GM19372 (cell line): Measurements from ENCODE around the gene RAB4B.
A peak's percentile ranks its signal among the peaks of the same experiment; 100 is the strongest.
"Not testable (repeated sequence)": the region's sequence is repeated elsewhere in the genome, so short reads cannot be mapped to it uniquely, and the experiment has no call there.

Experiments
- ATAC-seq: cut with Tn5 transposase; IDR thresholded peaks from one replicate; pipeline ENCODE4 v1.9.1; 2021; ENCODE audit warnings: mild to moderate bottlenecking, low read depth, moderate library complexity; ENCODE audit not compliant: unreplicated experiment

Gene RAB4B

DNA sequence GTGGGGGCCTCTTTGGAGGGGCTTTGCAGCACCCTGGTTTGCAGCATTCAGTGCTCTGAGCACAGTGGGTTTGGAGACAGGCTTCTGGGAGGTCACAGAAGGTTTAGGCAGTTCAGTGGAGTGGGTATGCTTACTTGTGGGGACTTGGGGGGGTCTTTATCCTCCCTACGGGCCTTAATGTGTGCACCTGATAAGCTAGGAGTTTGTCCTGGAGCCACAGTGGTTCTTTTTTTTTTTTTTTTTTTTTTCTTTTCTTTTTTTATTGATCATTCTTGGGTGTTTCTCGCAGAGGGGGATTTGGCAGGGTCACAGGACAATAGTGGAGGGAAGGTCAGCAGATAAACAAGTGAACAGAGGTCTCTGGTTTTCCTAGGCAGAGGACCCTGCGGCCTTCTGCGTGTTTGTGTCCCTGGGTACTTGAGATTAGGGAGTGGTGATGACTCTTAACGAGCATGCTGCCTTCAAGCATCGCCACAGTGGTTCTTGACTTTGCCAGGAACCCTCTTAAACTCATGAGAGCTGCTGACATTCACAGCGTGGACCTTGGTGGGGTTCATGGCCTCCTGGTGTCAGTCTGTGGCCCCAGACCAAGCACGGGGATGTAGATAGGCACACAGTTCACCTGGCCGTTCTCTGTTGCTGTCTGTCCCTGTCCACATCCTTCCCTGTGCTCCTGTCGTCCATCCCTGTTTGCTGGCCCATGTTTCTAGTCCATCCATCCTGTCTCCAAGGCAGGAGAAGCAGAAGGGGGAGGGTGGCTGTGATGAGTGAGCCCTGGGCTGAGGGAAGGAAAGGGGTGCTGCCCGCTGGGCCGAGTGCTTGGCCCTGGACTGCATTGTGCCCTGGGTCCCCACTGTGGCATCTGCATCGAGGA, 23.6 kb downstream of the RAB4B start:
- no peak for ATAC-seq

GRCh38 chr19:40802300-40803169, 24.5 kb downstream of the RAB4B start:
- no peak for ATAC-seq

DNA sequence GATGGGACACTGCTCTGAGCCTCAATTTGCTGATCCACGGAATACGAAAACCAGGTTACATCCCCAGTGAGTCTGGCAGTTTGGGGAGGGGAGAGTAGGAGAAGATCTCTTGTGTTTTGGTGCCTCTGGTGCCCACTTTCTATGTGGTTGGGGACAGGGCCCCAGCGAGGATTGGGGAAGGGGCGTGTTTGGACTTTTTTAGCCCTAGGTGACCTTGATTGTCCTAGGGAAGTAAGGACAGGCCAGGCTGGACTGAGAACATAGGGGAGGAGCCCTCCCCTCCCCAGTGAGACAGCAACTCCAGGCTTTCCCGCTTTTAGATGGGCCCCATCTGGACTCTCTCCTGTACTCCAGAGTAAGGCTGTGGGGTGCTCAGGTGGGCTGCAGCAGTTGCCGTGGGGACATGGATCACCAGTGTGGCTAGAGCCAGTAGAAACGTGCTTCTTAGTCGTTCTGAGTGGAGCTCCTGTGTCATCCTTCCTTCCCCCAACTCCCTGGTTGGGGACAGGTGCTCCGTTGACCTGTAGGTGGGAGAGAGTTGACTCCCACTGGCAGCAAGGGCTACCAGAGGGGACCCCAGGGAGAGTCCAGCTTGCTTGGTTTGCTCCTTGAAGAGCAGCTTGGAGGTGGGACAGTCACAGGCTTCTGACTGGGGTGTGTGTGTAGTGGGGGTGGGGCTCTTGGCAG, 25.3 kb downstream of the RAB4B start:
- no peak for ATAC-seq

DNA sequence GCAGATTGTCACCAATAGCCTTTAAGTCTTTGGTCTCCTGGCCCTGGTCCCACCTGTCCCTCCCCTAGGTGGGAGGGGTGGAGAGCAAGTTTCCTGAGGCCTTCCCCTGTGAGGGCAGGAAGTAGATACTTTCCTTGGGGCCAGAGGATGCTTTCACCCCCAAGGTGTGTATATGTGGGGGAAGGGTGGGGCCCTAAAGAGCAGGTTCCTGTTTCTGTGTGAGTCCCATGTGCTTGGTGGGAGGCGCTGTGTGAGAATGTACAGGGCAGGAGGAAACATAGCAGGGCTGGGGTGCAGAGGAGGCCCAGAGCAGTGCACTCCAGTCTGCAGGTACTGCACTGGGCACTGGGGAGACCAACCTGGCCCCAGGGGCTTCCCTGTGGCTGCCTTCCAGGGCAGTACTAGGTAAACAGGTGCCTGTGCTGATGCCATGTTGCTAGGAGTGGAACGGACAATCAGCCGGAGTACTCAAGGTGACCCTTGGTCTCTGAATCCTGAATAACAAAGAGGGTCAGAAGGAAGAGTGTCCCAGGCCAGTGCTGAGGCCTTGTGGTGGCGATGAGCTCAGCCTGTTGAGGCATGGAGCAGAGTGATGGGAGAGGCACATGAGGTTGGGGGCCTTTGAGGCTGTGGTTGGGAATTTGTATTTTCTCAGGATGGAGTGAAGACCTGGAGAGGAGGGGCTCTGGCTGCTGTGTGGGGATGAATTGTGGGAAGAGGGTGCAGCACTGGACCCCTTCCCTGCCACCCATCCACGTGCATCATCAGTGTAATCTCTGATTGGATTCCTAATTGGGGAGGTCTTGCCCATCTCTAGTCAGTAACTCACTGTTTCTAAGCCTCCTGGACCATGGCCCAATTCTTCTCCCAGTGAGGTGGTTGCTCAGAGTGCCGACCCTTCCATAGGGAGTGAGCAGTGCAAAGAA, 26.1 kb downstream of the RAB4B start:
- ATAC-seq: no peak

DNA sequence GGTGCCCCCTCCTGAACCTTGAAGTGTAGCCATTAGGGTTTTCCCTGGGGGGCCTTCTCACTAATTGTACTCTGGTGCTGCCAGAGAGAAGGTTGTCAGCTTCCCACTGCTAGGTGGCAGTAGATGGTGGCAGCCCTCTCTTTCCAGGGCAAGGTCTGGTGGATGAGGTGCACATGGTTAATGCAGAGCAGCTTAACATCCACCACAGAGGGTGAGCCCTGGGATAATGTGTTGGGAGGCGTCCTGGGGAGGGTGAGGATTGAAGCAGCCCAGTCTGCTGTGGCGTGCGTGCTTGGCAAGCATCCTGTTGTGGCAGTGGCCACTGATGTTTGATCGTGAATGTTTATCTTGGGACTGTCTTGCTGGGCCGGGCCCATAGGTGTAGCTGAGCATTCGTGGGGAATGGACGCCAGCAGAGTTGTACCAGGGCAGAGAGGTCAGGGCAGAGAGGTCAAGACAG, 26.8 kb downstream of the RAB4B start:
- ATAC-seq: no peak

- no peak for ATAC-seq
Measured at GRCh38 chr19:40805258-40805868, 27.3 kb downstream of the RAB4B start.

DNA sequence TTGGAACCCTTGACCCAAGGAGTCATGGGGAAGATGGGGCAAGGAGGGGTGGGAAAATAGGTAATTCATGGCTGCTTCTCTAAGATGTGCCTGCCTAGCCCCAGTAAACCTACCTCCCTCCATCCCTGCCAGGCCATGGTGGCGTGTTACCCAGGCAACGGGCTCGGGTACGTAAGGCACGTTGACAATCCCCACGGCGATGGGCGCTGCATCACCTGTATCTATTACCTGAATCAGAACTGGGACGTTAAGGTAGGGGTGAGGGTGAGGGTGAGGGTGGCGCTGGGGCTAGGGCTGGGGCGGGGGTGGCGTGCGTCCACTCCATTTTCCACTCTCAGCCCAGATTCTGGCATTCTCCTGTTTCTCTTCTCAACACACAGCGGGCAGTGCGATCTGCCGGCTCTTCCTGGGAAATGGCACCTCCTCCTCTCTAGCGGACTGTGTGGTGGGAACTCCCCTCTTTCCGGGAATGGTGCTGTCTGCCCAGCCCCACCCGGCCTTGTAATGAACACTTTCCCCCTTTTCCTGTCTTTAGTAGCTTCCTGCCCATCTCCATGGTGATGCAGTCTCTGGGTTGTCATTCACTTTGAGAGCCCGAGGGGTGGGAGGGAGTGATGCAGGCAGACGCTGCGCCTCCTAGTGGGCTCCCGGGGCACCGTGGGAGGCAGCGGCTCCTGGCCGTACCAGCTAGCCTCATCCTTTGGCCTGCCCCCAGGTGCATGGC, 28.5 kb downstream of the RAB4B start:
- no peak for ATAC-seq

GRCh38 chr19:40807147-40808020, 29.3 kb downstream of the RAB4B start:
- no peak for ATAC-seq

DNA sequence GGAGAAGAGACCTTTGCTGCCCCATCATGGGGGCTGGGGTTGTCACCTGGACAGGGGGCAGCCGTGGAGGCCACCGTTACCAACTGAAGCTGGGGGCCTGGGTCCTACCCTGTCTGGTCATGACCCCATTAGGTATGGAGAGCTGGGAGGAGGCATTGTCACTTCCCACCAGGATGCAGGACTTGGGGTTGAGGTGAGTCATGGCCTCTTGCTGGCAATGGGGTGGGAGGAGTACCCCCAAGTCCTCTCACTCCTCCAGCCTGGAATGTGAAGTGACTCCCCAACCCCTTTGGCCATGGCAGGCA, 29.9 kb downstream of the RAB4B start:
- no peak for ATAC-seq

GRCh38 chr19:40808497-40808896, 30.4 kb downstream of the RAB4B start:
- ATAC-seq: no peak

- ATAC-seq: no peak
Measured at GRCh38 chr19:40809358-40810086, 31.5 kb downstream of the RAB4B start.

DNA sequence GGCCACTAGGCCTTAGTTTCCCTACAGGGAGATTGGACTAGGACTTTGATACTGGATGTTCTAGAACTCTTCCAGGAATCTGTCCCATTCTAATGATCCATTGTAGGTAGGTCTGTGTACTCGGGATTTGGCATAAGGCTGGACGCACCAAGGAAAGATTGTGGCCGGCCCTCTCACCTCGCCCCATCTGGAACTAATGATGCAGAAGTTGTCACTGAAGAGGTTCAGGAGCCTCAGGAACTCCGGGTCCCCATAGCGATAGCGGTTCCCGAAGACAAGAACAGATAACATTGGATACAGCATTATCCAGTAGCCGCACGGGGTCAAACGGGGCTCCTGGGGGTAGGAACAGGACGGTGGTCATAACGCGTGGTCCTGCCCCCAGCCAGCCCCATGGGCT, 32.1 kb downstream of the RAB4B start:
- no peak for ATAC-seq

GRCh38 chr19:40810649-40811408, 32.8 kb downstream of the RAB4B start:
- ATAC-seq: peak; percentile 59

DNA sequence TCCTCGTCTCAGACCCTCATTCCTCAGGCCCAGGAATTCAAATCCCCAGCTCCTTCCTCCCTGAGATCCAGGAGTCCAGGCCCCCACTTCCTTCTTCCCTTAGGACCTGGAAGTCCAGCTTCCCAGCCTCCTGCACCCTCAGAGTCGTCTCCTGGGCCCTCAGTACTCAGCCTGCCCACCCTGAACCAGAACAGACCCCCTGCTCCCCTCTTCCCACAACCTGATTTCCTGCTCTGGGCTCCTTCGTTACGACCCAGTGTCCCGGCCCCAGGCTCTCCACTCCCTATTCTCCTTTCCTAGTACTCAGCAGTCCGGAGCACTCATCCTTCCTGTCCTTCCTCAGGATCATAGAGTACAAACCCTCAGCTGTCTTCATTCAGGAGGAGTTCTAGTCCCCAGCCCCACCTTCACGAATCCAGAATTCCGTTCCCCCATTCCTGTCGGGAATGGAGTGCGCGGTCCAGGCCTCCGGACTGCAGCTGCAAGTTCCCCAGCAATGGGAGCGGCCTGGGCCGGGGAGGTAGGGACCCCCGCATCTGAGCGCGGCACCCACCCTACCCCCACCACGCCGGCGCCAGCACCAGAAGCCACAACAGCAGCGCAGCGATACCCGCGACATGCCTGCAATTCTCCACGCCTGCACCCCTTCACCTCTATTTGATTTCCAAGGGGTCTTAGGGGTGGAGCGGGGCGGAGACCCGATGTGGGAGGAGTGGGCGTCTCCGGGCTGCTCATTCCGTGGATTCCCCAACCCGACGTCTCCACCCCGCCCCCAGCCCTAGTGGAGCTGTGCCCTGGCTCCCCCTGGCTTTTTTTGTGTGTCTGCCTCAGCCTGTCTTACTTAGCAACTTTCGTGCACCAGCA, 33.7 kb downstream of the RAB4B start:
- no peak for ATAC-seq

DNA sequence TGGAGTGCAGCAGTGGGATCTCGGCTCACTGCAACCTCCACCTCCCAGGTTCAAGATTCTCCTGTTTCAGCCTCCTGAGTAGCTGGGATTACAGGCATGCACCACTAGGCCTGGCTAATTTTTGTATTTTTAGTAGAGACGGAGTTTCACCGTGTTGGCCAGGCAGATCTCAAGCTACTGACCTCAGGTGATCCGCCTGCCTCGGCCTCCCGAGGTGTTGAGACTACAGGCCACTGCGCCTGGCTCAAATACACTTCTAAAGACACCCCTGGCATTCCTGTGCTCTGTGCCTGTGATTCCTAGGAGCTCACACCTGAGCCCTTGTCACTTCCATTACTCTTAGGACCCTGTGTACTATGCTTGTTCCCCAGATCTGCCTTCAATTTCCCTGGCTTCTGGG, 34.5 kb downstream of the RAB4B start:
- not testable (repeated sequence) for ATAC-seq

DNA sequence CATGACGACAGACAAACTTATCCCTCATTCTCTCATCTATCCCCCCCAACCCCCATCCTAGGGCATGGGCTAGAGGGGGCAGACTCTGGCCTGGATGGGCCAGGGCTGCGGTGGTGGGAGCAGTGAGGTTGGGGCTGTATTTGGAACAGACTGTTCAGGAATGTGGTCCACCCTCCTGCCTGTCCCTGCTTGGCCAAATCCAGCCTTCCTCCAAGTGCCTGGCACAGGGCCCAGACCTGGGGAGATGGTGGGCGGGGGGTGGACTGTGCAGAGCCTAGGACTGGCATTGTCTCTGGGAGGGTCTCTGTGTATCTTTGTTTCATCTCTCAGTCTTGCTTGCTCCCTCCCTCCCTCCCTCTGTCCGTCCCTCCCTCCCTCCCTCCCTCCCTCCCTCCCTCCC, 35.1 kb downstream of the RAB4B start:
- ATAC-seq: no peak
